Suprapubic skin (tissue), 4 donors: ENCODE results near the gene EXTL1.
A peak's percentile ranks its signal among the peaks of the same experiment; 100 is the strongest.

Experiments used
- CTCF ChIP-seq, 2 donors: fragments of 200-600 bp in 1 of 2; fragments of 450-650 bp in 1 of 2; sonication (generic) in 1 of 2; IDR thresholded peaks; one replicate each; pipeline ENCODE4 v1.5.1; 2016 to 2019; ENCODE audit warnings: antibody characterized with exemption in 2 of 2, mild to moderate bottlenecking in 1 of 2, moderate library complexity in 1 of 2
- POLR2A ChIP-seq, 2 donors: fragments of 450-650 bp; IDR thresholded peaks; one replicate each; pipeline ENCODE4 v1.6.1; 2017; ENCODE audit warnings: antibody characterized with exemption in 2 of 2, mild to moderate bottlenecking in 2 of 2, moderate library complexity in 2 of 2
- POLR2AphosphoS5 ChIP-seq, 3 donors: sonication (generic); formaldehyde crosslinking; IDR thresholded peaks; one replicate each; pipeline ENCODE4 v1.6.1; 2017; ENCODE audit warnings: antibody characterized with exemption in 3 of 3

GRCh38 chr1:25997828-25998761, 23.5 kb upstream of the EXTL1 start, which contains the start of gene PAFAH2:
- TF ChIP-seq CTCF (IDR thresholded peaks at IDR 0.05) (peak; percentile 94 to 100), POLR2A (IDR thresholded peaks at IDR 0.05) (peak in 1 of 2 donors; percentile 30), POLR2AphosphoS5 (IDR thresholded peaks at IDR 0.05) (peak; percentile 3 to 97 (median 96))
